Neural progenitor cell (in vitro differentiated cells): ENCODE measurements around the gene SLC24A1. TPM values are rescaled to one million over a fixed set of nuclear protein-coding genes. Genes with fewer than 3 reads are reported as not detected.

Experiments used
- DNase-seq: peaks from one replicate; pipeline ENCODE4 v3.0.0-alpha.2; 2016; ENCODE audit warnings: low spot score
- H2AFZ ChIP-seq: fragments of 200-600 bp; sonication (generic); replicated peaks from 2 replicates; pipeline ENCODE4 v1.6.1; 2016; ENCODE audit warnings: antibody characterized with exemption
- H3F3A ChIP-seq: fragments of 200-600 bp; sonication (generic); 2 replicates; pipeline ENCODE4 v1.6.1; 2016; ENCODE audit warnings: antibody characterized with exemption, low read depth
- H3K27ac ChIP-seq: fragments of 200-600 bp; sonication (generic); 2 replicates; pipeline ENCODE4 v1.5.1; 2016; ENCODE audit warnings: mild to moderate bottlenecking
- H3K27me3 ChIP-seq: fragments of 200-600 bp; sonication (generic); 2 replicates; pipeline ENCODE4 v1.6.1; 2016; ENCODE audit warnings: mild to moderate bottlenecking, moderate library complexity
- H3K36me3 ChIP-seq: fragments of 200-600 bp; sonication (generic); 2 replicates; pipeline ENCODE4 v1.5.1; 2016
- H3K4me1 ChIP-seq: fragments of 200-600 bp; sonication (generic); 2 replicates; pipeline ENCODE4 v1.6.1; 2016; ENCODE audit warnings: mixed run types
- H3K4me2 ChIP-seq: fragments of 200-600 bp; sonication (generic); 2 replicates; pipeline ENCODE4 v1.6.1; 2016
- H3K4me3 ChIP-seq: fragments of 200-600 bp; sonication (generic); 2 replicates; pipeline ENCODE4 v1.5.1; 2016
- H3K79me2 ChIP-seq: fragments of 200-600 bp; sonication (generic); 2 replicates; pipeline ENCODE4 v1.6.1; 2016; ENCODE audit warnings: low read depth
- H3K9ac ChIP-seq: fragments of 200-600 bp; sonication (generic); 2 replicates; pipeline ENCODE4 v1.6.1; 2016
- H3K9me3 ChIP-seq: fragments of 200-600 bp; sonication (generic); 2 replicates; pipeline ENCODE4 v1.5.1; 2016; ENCODE audit warnings: low read depth
- H4K20me1 ChIP-seq: fragments of 200-600 bp; sonication (generic); 2 replicates; pipeline ENCODE4 v1.6.1; 2016; ENCODE audit warnings: low read depth
- H3K27ac Mint-ChIP-seq: 3 replicates; pipeline ENCODE4 v1.8.0; 2021; ENCODE audit warnings: mixed read lengths
- H3K27me3 Mint-ChIP-seq: 2 replicates; pipeline ENCODE4 v1.8.0; 2022; ENCODE audit warnings: low read depth, mild to moderate bottlenecking, inconsistent platforms, moderate library complexity, mixed read lengths; ENCODE audit not compliant: insufficient read depth
- H3K36me3 Mint-ChIP-seq: 3 replicates; pipeline ENCODE4 v1.8.0; 2021; ENCODE audit warnings: mixed read lengths
- H3K4me1 Mint-ChIP-seq: 3 replicates; pipeline ENCODE4 v1.8.0; 2021; ENCODE audit warnings: mixed read lengths
- H3K4me3 Mint-ChIP-seq: 3 replicates; pipeline ENCODE4 v1.8.0; 2021; ENCODE audit warnings: mild to moderate bottlenecking, moderate library complexity, mixed read lengths
- H3K9me3 Mint-ChIP-seq: 3 replicates; pipeline ENCODE4 v1.8.0; 2020; ENCODE audit warnings: mixed read lengths
- EZH2 ChIP-seq: fragments of 200-600 bp; sonication (generic); IDR thresholded peaks from 2 replicates; pipeline ENCODE4 v1.6.1; 2017; ENCODE audit warnings: antibody characterized with exemption, mild to moderate bottlenecking, moderate library complexity
- EZH2phosphoT487 ChIP-seq: fragments of 200-600 bp; sonication (generic); IDR thresholded peaks from 2 replicates; pipeline ENCODE4 v1.6.1; 2017; ENCODE audit warnings: antibody characterized with exemption
- total RNA-seq: library from RNA; depleted of rRNA; stranded (reverse); fragments of >200 nt; gene quantifications from 2 replicates; pipeline ENCODE4 v1.2.3, GENCODE V29; 2015; ENCODE audit warnings: low replicate concordance
- TF ChIP-seq, protein P1 (sequence below): fragments of 200-600 bp; sonication (generic); IDR thresholded peaks from 2 replicates; pipeline ENCODE4 v1.5.1; 2017; ENCODE audit warnings: antibody characterized with exemption, mild to moderate bottlenecking

SLC24A1 gene
- total RNA-seq, 1 donor from 2014 or later = 10.6 TPM

DNA sequence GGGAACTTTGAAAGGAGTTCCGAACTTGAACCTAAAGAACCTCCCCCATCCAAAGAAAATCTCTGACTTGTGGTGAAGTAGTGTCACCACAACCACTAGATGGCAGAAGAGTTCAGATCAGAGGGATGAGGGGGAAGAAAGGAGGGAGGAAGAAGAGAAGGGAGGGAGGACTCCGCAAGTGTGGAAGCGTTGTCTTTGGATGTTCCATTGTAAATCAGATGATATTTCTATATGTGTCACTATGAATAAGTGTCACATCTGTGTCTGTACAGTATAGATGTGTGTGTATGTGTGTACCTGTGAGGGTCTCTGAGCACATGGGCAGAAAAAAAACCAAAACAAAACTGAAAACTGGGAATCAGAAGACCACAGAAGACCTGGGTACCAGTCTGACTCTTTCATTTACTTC lies 16.9 kb downstream of the SLC24A1 start:
- Histone ChIP-seq H3K9me3 (no peaks in the 10 kb centered on the region), H3K36me3 (no peaks in the 10 kb centered on the region), H3K79me2 (no peaks in the 10 kb centered on the region), H2AFZ (no peak overlapping the region), H3K4me3 (no peak overlapping the region), H3K27me3 (no peaks in the 10 kb centered on the region), H3F3A (no peaks in the 10 kb centered on the region), H3K27ac (no peak overlapping the region), H3K9ac (no peak overlapping the region), H4K20me1 (peaks cover 8% of the 10 kb centered on the region), H3K4me1 (peaks cover 4% of the 10 kb centered on the region), H3K4me2 (no peak overlapping the region)
- Mint-ChIP-seq H3K36me3 (no peaks in the 10 kb centered on the region), H3K27ac (no peak overlapping the region), H3K27me3 (no peaks in the 10 kb centered on the region), H3K9me3 (no peaks in the 10 kb centered on the region), H3K4me1 (no peaks in the 10 kb centered on the region), H3K4me3 (no peak overlapping the region)
- peak; percentile 83 for DNase-seq
- TF ChIP-seq EZH2phosphoT487 (no peak), EZH2 (no peak)
- TF ChIP-seq, protein P1, sequence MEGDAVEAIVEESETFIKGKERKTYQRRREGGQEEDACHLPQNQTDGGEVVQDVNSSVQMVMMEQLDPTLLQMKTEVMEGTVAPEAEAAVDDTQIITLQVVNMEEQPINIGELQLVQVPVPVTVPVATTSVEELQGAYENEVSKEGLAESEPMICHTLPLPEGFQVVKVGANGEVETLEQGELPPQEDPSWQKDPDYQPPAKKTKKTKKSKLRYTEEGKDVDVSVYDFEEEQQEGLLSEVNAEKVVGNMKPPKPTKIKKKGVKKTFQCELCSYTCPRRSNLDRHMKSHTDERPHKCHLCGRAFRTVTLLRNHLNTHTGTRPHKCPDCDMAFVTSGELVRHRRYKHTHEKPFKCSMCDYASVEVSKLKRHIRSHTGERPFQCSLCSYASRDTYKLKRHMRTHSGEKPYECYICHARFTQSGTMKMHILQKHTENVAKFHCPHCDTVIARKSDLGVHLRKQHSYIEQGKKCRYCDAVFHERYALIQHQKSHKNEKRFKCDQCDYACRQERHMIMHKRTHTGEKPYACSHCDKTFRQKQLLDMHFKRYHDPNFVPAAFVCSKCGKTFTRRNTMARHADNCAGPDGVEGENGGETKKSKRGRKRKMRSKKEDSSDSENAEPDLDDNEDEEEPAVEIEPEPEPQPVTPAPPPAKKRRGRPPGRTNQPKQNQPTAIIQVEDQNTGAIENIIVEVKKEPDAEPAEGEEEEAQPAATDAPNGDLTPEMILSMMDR = peak; percentile 85

DNA sequence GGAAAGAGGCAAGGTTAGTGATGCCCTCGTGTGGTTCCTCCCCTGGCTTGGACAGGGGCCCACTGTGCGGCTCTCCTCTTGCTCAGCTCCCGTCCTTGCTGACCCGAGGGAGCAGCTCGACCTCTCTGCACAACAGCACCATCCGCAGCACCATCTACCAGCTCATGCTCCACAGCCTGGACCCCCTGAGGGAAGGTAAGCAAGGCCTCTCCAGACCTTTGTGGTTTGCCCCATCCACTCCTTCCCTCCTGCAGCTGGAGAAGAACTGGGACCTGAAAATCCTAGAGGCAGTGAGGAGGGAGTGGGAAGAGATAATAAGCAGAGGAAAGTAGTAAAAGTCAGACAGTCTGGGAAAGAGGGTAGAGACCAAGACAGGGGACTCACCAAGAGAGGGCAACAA lies 17.8 kb downstream of the SLC24A1 start:
- H4K20me1 ChIP-seq = peaks cover 8% of the 10 kb centered on the region
- H3K9me3 ChIP-seq = no peaks in the 10 kb centered on the region
- no peak overlapping the region for H3K4me3 Mint-ChIP-seq
- no peaks in the 10 kb centered on the region for H3K9me3 Mint-ChIP-seq
- no peaks in the 10 kb centered on the region for H3K4me1 ChIP-seq
- H3K4me3 ChIP-seq = no peak overlapping the region
- no peak overlapping the region for H2AFZ ChIP-seq
- H3K79me2 ChIP-seq = no peaks in the 10 kb centered on the region
- H3K4me1 Mint-ChIP-seq = no peaks in the 10 kb centered on the region
- TF ChIP-seq EZH2phosphoT487 (no peak), EZH2 (no peak)
- TF ChIP-seq, protein P1 = no peak
- H3K27me3 Mint-ChIP-seq = no peaks in the 10 kb centered on the region
- no peaks in the 10 kb centered on the region for H3K27me3 ChIP-seq
- H3K9ac ChIP-seq = no peak overlapping the region
- no peaks in the 10 kb centered on the region for H3F3A ChIP-seq
- H3K4me2 ChIP-seq = no peak overlapping the region
- H3K27ac Mint-ChIP-seq = no peak overlapping the region
- no peak for DNase-seq
- no peaks in the 10 kb centered on the region for H3K36me3 ChIP-seq
- no peak overlapping the region for H3K27ac ChIP-seq
- no peaks in the 10 kb centered on the region for H3K36me3 Mint-ChIP-seq

DNA sequence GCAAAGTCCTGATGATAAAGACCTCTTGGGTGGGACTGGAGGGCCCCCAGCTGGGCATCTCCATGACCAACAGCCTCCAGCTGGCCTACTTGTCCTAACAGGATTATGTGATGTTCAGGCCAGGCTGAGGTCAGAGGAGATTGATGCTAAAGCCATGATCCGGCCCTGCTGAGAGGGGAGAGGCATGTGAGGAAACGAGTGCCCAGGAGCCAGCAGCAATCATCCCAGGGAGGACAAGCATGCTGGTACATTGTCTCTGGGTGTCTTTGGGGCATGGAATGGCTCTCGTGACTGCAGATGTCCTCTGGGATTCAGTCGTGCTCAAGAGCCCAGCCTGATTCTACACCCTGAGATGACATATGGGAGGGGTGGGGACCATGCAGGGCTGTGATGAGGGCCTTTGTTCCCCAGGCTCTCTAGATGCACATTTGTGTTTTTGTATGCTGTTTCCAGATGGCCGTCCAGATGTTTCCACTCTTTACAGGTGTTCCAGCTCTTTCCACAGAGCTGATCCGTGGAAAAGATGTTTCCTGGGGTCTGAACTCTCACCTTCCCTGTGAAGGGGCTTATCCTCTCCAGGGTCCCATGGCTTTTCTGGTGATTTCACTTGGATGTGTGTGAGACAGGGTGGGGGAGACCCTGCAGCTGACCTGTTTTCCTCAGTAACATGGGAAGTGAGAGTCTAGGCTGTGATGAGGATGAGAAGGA lies 20.2 kb downstream of the SLC24A1 start:
- Mint-ChIP-seq H3K9me3 (no peaks in the 10 kb centered on the region), H3K4me1 (no peaks in the 10 kb centered on the region), H3K27ac (no peak overlapping the region), H3K36me3 (no peaks in the 10 kb centered on the region), H3K27me3 (no peaks in the 10 kb centered on the region), H3K4me3 (no peak overlapping the region)
- Histone ChIP-seq H4K20me1 (peaks cover 8% of the 10 kb centered on the region), H3K79me2 (no peaks in the 10 kb centered on the region), H3K36me3 (no peaks in the 10 kb centered on the region), H3K27me3 (no peaks in the 10 kb centered on the region), H3K4me3 (no peak overlapping the region), H2AFZ (no peak overlapping the region), H3F3A (no peaks in the 10 kb centered on the region), H3K9me3 (no peaks in the 10 kb centered on the region), H3K27ac (no peak overlapping the region), H3K4me2 (no peak overlapping the region), H3K9ac (no peak overlapping the region), H3K4me1 (no peaks in the 10 kb centered on the region)
- TF ChIP-seq EZH2phosphoT487 (no peak), EZH2 (no peak)
- TF ChIP-seq, protein P1 = no peak
- DNase-seq = peak; percentile 44
